DMS 273 (cell line): ENCODE data around the gene PIK3CD.
"Not testable (repeated sequence)": the region's sequence is repeated elsewhere in the genome, so short reads cannot be mapped to it uniquely, and the experiment has no call there.

Experiments used
- DNase-seq: peaks from one replicate; lab custom pipeline; 2025; ENCODE audit not compliant: unreplicated experiment; lab: John Stamatoyannopoulos, UW

The PIK3CD gene

DNA sequence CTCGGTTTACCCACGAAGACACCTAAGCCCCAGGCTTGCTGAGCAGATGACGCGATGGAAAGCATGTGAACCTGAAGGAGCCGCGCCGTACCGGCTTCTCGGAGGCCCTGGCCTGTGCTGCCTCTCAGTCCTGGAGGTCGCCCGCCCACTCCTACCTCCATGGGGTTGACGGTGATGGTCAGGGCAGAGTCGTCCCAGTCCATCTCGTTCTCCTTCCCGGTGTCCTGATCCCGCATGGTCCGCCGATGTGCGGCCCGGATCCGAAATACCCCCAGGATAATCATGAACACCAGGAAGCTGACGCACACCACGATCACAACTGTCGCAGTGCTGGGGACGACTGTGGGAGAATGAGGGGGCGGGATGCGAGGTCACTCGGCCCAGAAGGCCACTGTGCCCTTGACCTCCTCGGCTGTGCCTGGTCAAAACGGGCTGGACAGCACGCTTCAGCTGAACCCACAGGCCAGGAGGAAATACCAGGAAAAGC lies 79.6 kb downstream of the PIK3CD start:
- no peak for DNase-seq

DNA sequence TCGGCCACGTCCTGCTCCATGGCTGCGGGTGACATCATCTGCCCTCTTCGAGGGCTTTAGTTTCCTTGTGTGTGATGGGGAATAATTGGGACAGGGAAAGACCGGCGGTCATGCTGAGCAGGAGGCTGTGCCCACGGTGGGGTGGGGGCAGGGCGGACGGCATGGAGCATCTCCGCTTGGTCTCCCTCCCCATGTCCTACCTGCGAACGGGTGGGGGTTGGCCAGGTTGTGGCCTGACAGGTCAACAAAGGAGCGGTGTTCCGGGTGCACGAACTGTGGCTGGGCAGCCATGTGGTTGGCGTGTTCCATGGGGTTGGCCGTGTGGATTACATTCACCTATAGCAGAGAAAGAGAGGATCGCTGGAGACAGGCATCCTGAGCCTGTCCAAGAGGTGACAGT lies 80.0 kb downstream of the PIK3CD start:
- no peak for DNase-seq

DNA sequence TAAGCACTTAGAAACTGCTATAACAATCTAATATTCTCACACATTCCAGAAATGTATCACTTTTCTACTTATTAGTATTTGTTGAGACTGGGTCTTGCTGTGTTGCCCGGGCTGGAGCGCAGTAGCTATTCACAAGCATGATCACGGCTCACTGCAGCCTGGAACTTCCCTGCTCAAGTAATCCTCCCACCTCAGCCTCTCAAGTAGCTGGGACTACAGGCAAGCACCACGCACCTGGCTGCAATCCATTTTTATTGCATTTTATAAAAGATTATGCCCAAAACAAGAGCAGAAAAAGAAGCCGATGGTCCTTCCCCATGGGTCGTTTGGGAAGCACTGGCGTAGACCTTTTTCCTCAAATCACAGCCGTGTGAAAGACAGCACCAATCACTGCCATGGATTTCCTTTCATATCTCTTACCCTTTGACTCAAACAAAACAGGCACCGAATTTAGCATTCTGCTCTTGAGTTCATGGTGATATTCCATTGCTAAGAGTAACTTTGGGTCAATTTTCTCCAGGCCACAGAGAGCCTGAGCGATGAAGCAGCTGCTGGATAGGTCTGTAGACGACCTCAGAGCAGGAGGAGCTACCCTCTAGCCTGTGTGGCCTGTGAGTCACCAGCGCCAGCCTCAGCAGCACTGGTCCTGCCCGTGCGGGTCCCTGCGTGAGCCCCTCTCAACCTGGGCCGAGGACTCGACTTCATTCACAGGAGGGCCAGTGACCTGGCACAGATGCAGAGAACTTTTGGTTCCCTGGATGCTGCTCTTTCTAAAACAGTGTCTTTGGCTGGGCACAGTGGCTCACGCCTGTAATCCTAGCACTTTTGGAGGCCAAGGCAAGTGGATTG lies 80.8 kb downstream of the PIK3CD start:
- no peak for DNase-seq

DNA sequence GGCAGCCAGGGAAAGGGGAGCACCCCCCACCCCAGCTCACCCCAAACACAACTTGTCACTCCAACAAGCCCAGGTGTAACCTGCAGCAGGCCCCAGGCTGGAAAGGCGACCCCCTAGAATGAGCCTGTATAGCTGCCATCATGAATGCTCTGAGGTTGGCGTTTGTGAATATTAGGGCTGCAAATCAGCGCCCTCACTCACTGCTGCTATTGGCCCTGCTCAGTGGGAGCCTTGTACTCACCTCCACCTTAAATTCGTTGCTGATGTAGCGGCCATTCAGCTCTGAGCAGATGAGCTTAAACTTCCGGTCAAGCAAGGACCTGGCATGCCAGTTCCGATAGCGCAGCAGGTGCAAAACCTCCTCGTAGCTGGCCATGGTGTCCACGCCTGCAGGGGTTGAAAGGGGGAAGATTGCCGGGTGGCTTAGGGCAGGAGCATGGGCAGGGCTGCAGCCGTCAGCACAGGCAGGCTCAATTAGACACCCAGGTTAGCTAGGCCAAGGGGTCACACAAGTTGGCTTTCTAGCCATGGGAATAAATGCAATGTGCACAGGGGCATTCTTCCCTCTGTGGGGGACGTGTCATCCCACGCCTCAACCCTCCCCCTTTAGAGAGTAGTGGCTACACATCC lies 81.7 kb downstream of the PIK3CD start:
- no peak for DNase-seq

DNA sequence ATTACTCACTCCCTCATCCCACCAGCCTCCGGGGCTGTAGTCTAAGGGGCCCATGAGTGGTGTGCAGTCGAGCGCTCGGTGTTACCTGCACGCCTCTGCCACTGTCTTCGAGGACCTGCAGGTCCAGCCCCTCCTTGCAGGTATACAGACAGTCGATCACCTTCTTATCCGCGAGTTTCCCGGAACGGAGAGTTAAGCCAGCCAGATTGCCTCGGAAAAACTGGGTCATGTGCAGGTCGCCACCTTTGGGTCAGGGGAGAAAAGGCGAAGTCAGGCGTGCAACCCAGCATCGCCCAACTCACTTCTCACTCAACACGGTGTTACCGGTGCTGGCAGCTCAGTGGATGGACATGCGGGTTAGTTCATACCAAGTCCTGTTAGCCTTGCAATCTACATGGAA lies 84.3 kb downstream of the PIK3CD start:
- DNase-seq, result no peak

DNA sequence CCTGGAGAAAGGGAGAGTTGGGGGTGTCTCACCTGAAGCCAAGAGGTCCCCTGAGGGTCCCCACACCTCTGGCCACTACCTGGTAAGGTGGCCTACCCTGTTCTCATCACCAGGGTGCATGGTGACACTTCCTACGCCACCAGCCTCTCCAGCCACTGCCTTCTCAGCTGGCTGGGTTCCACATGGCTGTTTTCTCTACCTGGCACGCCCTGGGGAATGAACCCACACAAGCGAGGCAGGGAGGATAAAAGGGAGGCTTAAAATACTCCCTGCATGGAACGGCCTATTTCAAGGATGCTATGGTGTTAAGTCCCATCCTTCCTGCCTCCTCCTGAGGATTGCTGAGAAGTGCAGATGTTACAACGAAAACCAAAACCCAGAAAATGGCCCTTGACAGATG lies 84.7 kb downstream of the PIK3CD start:
- DNase-seq, result no peak

DNA sequence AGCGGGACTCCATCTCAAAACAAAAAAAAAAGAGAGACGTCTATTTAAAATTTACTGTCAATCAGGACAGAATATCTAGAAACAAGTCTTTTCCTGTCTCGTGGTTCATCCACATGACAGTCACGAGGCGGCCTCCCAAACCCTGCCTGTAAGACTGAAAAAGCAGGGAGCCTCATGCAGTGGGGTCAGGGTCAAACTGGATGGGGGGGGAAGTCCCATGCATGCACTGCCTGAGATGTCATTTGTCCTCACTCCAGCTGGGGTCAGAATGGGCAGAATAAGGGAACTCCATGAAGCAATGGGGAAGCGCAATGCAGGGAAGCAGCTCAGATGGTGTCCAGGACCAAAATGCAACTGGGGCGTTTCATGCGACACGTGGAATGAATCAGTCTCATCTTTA lies 85.5 kb downstream of the PIK3CD start:
- no peak for DNase-seq

DNA sequence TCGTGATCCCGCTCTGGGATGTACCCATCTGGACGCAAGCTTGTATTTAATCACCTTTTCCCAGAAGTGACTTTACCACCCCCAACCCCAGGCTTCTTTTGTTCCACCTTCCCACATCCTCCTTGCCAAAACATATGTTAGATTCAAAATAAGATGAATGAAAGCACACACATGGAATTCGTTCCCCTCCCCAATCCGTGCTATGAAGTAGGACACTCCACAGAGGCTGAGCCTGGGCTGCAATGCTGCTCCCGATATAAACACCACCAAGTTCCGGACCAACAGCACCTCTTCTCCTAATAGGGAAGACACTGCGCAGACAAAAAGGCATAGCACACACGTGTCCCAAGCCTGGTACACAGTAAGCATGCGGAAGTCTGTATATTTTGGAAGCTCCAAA lies 86.1 kb downstream of the PIK3CD start:
- DNase-seq, result no peak

DNA sequence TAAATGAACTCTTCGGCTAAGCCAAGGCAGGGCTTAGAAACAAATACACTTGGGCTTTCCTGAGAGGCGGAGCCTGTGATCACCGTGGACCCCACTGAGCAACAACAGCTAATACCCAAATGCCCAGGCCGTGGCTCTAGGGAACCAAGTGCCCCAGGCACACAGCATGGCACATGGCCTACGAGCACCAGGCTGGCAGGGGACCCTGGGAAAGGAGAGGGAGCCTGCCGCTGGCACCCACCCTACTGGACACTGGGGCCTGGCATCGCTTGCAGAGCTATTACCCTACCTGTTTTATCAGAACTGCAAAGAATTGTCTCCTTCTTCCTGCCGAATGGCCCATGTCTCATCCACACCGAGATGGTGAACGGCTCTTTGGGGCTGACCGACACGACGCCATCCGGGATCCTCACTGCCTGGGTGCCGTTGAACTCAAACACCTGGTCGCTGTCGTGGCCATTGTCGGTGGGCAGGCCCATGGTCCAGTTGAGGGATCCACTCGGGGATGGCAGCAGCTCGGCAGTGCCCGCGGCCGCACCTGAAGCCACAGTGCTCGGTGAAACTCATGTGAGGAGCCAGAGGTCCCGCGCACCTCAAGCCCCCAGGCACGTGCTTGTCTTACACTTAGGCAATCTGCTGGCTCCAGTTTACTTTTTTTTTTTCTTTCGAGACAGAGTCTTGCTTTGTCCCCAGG lies 92.7 kb downstream of the PIK3CD start:
- no peak for DNase-seq

DNA sequence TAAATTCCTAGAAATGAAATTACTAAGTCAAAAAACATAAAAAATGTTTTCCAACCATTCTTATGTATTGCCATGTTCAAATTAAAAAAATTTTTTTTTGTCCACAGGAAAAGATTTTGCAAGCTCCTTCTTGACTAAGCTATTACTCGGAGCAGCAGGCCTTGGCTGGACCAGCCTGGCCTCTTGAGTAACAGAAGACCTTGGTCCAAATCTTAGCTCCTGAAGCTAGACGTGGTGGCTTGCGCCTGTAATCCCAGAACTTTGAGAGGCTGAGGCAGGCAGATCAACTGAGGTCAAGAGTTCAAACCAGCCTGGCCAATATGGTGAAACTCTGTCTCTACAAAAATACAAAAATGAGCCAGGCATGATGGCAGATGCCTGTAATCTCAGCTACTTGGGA lies 94.7 kb downstream of the PIK3CD start:
- no peak for DNase-seq

DNA sequence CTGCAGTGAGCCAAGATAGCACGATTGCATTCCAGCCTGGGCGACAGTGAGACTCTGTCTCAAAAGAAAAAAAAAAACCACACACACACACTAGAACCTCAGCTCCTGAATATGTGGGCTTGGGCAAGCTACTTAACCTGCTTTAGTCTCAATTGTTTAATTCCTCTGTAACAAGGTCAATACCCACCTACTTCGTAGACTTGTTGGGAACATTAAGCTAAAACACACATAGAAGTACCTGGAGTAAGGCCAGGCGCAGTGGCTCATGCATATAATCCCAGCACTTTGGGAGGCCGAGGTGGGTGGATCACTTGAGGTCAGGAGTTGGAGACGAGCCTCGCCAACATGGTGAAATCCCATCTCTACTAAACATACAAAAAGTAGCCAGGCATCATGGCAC lies 95.1 kb downstream of the PIK3CD start:
- no peak for DNase-seq

DNA sequence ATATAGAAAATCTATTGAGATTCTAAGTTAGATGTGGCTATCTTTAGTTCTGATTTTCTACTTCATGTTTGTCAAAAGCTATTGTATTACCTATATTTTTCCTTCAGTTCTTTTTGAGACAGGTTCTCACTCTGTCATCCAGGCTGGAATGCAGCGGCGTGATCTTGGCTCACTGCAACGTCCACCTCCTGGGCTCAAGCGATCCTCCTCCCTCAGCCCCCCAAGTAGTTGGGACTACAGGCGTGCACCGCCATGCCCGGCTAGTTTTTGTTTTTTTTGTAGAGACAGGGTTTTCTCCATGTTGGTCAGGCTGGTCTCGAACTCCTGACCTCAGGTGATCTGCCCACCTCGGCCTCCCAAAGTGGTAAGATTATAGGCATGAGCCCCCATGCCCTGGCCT lies 96.9 kb downstream of the PIK3CD start:
- not testable (repeated sequence) for DNase-seq

DNA sequence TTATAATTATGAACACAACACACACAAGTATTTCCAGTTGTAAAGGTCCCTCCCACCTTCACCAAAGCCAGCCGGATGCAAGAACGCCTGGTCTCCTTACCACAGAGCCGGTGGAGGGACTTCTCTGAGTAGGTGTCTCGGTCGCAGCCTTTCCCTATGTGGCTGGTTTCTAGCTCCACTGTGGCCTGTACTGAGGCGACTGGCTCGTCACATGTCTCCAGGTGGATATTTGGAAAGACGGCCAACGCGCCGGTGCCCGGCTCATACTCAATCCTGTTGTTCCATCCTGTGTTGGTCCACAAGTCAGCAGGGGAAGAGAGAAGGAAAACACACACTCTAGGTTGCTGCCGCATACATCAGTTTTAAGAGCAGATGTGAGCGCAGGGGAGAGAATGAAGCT lies 97.8 kb downstream of the PIK3CD start:
- DNase-seq, result no peak

DNA sequence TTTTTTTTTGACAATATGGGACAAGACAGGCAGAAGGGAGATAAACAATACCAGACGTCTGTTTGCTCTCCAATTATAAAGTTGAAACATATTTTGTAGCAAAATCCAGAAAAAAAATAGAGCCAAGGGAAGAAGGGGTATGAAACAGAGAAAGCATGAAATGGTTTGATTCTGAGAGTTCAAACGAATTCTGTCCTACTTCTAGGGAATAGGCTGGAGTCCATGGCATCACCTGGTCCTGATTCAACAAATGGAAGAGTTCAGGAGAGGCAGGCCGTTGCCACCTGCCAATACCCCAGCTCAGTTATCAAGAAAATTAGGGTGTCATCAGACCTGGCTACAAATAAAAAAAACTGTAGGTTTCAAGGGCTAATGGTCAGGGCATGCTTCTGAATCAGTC lies 100.4 kb downstream of the PIK3CD start:
- no peak for DNase-seq

DNA sequence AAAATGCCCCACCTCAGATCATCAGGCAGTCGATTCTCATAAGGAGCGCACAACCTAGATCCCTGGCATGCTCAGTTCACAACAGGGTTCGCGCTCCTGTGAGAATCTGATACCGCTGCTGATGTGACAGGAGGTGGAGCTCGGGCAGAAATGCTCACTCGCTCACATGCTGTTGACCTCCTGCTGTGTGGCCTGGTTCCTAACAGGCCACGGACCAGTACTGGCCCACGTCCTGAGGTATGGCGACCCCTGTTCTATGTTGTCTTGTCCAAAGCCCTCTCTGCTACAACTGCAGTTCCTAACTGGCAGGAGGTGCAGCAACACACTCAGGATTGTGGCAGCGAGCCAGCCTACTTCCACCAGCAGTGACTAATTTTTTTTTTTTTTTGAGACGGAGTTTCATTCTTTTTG lies 101.6 kb downstream of the PIK3CD start:
- DNase-seq, result peak; percentile 33

DNA sequence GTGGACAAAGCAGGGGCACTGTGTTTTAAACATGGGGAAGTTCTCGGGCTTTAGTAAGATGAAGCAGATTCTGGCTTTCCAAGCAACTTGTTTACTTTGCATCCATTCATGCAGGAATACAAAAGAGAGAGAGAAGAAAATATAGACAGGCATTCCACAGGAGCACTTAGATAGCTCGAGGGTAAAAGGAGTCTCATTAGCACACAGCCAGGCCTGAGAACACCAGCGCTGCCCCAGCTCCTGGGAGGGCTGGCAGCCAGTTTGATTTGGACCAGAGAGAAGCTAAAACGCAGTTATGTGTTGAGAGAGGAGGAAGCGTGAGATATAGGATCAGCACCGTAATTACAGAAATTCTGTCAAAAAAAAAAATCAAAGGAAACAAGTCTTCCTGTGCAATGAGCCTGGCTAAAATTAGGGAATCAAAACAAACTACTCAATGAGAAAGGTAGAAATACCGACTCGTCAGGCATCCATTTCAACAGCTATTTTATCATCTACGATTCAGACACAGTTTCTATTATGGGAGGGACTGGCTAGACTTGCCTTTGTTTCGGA lies 104.0 kb downstream of the PIK3CD start:
- DNase-seq, result no peak

DNA sequence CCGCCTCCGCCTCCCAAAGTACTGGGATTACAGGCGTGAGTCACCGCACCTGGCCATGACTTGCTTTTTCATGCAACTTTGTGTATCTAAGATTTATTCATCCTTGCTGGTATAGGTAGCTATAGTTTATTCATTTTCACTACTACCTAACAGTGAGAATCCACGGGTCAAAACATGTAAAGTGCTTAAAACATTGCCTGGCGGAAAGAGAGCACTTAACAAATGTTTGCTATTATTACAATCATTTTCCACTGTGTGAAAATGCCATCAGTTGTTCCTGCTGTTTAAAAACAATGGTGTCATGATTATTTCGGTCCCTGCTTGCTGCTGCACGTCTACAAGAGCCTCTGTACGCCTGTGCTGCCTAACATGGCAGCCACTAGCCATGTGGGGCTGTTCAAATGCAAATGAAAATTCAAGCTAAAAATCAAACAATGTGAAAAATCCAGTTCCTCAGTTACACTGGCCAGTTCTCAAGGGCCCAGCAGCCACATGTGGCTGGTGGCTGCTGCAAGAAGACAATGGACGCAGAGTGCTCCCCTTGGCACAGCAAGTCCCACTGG lies 107.1 kb downstream of the PIK3CD start:
- no peak for DNase-seq

DNA sequence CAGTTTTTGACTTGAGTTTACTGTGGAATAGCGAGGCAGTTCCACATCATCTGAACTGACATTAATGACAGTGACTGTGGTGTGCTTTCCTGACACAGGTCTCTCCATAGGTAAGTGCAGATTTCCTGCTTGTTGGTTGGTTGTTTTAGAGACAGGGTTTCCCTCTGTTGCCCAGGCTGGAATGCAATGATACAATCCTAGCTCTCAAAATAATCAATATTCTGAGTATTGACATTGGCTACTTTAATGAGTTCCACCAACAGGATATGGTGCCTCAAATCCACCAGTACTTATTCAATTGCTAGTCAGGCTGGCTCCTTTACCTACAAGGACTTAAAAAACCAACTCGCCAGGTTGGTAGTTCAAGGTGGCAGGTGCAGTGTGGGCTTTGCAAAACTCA lies 108.4 kb downstream of the PIK3CD start:
- no peak for DNase-seq

DNA sequence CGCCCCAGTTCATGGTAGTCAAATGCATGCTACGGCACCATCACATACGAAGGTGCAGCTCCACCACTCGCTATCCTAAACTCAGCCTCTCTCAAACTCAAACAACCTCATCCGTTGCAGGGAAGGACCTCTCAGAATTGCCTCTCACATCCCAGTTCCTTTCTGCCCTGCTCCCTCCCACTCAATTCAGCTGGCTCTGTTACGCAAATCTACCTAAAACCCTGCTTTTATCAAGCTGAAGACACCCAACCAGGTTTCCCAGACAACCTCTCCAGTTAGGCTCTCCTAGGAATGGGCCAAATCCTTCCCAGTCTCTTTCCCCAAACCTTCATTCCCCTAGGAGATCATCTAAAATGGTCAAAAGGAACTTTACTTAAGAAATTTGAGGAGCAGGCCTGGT lies 109.3 kb downstream of the PIK3CD start:
- DNase-seq, result no peak

DNA sequence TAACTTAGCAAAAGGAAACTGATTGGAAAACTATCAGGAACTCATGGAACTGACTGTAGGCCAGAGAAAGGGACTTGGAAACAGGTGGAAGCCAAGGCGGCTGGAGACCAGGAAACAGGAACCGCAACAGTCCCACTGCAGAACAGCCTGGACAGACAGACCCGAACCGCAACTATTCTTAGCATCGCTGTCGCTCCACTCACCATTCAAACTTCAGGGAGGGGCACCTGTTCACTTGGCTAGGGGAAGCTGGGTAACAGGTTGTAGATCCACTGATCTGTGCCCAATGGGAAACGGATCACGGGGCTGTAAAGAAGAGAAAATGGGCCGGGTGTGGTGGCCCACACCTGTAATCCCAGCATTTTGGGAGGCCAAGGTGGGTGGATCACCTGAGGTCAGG lies 110.3 kb downstream of the PIK3CD start:
- DNase-seq, result no peak

DNA sequence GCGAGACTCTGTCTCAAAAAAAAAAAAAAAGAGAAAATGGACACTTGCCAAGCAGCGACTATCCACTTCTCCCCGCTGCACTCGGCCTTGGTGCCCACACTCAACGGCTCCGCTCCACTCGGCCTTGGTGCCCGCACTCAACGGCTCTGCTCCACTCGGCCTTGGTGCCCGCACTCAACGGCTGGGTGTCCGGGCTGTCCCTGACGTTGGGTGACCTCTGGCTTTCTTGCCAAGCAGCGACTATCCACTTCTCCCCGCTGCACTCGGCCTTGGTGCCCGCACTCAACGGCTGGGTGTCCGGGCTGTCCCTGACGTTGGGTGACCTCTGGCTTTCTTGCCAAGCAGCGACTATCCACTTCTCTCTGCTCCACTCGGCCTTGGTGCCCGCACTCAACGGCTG lies 110.9 kb downstream of the PIK3CD start:
- not testable (repeated sequence) for DNase-seq
